Neutrophil (primary cell): ENCODE data around the gene PLA1A.

ENCODE experiments used
- H3K27ac ChIP-seq: fragments of 200-600 bp; sonication (generic); 2 replicates; pipeline ENCODE4 v1.5.1; 2016; ENCODE audit warnings: mild to moderate bottlenecking, moderate library complexity
- H3K27me3 ChIP-seq: fragments of 200-600 bp; sonication (generic); 2 replicates; pipeline ENCODE4 v1.6.0; 2016; ENCODE audit warnings: mild to moderate bottlenecking
- H3K36me3 ChIP-seq: fragments of 200-600 bp; sonication (generic); 2 replicates; pipeline ENCODE4 v1.5.1; 2017
- H3K4me1 ChIP-seq, 2 experiments: fragments of 200-600 bp in 1 of 2; sonication (generic) in 1 of 2; 1 replicate in 1 of 2; 2 replicates in 1 of 2; pipeline versions ENCODE4 v1.5.1 to v1.6.1; 2013 to 2016; ENCODE audit warnings: low read depth in 1 of 2, low read length in 1 of 2, mild to moderate bottlenecking in 1 of 2, moderate library complexity in 1 of 2; ENCODE audit not compliant: control insufficient read depth in 1 of 2, insufficient read depth in 1 of 2
- H3K4me3 ChIP-seq, 2 experiments: fragments of 200-600 bp in 1 of 2; sonication (generic) in 1 of 2; 1 replicate in 1 of 2; 2 replicates in 1 of 2; pipeline ENCODE4 v1.5.1; 2013 to 2016; ENCODE audit warnings: low read depth in 1 of 2, low read length in 1 of 2, mild to moderate bottlenecking in 1 of 2, moderate library complexity in 1 of 2
- H3K9me3 ChIP-seq: fragments of 200-600 bp; sonication (generic); 2 replicates; pipeline ENCODE4 v1.5.1; 2016
- TF ChIP-seq, protein P1 (sequence below): fragments of 200-600 bp; sonication (generic); IDR thresholded peaks from 2 replicates; pipeline ENCODE4 v1.5.1; 2016; ENCODE audit warnings: antibody characterized with exemption

Gene PLA1A

DNA sequence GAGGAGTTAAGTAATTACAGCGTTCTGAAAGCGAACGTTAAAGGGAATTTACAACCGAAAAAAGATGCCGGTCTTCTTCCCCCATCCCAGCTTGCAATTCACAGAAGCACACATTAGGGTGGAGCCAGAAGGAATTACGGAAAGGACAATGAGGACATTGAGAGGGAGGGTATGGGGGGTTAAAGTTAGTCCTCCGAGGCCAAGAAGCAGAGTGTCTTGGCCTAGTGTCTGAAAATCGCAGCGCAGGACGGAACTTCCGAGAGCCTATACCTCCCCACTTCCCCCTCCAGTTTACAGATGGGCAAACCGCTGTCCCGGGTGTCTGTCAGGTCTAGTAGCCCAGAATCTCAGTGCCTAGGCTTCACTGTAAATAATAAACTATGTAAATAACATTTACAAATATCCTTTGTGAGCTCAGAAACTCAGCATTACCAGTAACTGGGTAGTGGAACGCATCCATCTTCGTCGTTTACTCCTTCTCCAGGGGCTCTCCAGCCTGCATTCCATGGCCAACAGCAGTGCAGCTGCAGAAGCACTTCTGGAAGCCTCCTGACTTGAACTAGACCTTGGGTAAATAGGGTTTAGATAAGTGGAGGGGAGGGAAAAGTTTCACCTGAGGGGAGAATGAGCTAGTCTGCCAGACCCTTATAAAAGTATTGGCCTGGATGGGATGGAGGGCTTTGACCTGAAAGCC lies 17.5 kb upstream of the PLA1A start:
- H3K9me3 ChIP-seq = no peaks in the 10 kb centered on the region
- H3K4me1 ChIP-seq = peaks cover 10 to 14% of the 10 kb centered on the region in 2 experiments
- peak overlapping the region; percentile 59 to 73 for H3K4me3 ChIP-seq
- H3K36me3 ChIP-seq = no peaks in the 10 kb centered on the region
- TF ChIP-seq, protein P1, sequence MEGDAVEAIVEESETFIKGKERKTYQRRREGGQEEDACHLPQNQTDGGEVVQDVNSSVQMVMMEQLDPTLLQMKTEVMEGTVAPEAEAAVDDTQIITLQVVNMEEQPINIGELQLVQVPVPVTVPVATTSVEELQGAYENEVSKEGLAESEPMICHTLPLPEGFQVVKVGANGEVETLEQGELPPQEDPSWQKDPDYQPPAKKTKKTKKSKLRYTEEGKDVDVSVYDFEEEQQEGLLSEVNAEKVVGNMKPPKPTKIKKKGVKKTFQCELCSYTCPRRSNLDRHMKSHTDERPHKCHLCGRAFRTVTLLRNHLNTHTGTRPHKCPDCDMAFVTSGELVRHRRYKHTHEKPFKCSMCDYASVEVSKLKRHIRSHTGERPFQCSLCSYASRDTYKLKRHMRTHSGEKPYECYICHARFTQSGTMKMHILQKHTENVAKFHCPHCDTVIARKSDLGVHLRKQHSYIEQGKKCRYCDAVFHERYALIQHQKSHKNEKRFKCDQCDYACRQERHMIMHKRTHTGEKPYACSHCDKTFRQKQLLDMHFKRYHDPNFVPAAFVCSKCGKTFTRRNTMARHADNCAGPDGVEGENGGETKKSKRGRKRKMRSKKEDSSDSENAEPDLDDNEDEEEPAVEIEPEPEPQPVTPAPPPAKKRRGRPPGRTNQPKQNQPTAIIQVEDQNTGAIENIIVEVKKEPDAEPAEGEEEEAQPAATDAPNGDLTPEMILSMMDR = no peak
- H3K27me3 ChIP-seq = peaks cover 5% of the 10 kb centered on the region
- H3K27ac ChIP-seq = peak overlapping the region; percentile 16

DNA sequence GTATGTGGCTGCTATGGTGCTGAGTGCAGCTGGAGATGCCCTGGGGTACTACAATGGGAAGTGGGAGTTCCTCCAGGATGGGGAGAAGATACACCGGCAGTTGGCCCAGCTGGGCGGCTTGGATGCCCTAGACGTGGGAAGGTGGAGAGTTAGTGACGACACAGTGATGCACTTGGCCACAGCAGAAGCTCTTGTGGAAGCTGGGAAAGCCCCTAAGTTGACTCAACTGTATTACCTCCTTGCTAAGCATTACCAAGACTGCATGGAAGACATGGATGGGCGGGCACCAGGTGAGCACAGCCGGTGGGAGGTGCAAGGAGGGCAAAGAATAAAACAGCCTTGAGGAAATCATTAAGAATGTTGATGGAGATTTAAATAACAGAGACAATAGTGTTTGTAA lies 15.5 kb upstream of the PLA1A start:
- no peaks in the 10 kb centered on the region for H3K9me3 ChIP-seq

GRCh38 chr3:119585208-119585607 lies 12.5 kb upstream of the PLA1A start:
- Histone ChIP-seq H3K27ac (no peak overlapping the region), H3K27me3 (no peaks in the 10 kb centered on the region), H3K36me3 (no peaks in the 10 kb centered on the region), H3K9me3 (no peaks in the 10 kb centered on the region), H3K4me3 (no peak overlapping the region), H3K4me1 (peaks cover under 1 to 6% of the 10 kb centered on the region in 2 experiments)
- TF ChIP-seq, protein P1 = no peak

More for the DNA sequence above, 15.5 kb upstream of the PLA1A start:
- peaks cover 5% of the 10 kb centered on the region for H3K27me3 ChIP-seq
- no peak overlapping the region for H3K27ac ChIP-seq
- H3K36me3 ChIP-seq = no peaks in the 10 kb centered on the region
- TF ChIP-seq, protein P1 = no peak
- H3K4me1 ChIP-seq = peaks cover 10 to 14% of the 10 kb centered on the region in 2 experiments
- H3K4me3 ChIP-seq = no peak overlapping the region

DNA sequence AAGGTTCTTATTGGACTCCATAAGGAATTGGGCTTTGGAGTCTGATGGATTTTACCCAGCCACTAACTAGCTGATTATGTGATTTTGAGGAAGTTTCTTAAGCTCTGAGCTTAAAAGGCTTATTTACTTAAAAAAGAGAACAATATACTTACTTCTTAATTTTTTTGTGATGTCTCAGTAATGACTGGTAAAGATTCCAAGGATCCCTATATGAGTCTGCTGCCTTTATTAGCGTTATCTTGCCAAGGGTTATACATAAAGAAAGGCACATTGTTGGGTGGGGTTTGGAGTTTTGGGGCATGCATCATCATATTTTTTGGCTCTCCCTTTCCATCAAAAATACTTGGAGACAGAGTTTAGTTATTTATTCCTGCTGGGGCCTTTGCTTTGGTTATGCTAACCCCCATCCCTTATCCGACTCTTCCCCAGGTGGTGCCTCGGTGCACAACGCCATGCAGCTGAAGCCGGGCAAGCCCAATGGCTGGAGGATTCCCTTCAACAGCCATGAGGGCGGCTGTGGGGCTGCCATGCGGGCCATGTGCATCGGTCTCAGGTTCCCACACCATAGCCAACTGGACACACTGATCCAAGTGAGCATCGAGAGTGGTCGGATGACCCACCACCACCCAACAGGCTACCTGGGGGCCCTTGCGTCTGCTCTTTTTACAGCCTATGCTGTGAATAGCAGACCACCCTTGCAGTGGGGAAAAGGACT lies 11.7 kb upstream of the PLA1A start:
- H3K4me1 ChIP-seq = peaks cover 0 to 5% of the 10 kb centered on the region in 2 experiments
- no peak overlapping the region for H3K4me3 ChIP-seq
- TF ChIP-seq, protein P1 = no peak
- H3K9me3 ChIP-seq = no peaks in the 10 kb centered on the region
- no peak overlapping the region for H3K27ac ChIP-seq
- no peaks in the 10 kb centered on the region for H3K27me3 ChIP-seq
- no peaks in the 10 kb centered on the region for H3K36me3 ChIP-seq

DNA sequence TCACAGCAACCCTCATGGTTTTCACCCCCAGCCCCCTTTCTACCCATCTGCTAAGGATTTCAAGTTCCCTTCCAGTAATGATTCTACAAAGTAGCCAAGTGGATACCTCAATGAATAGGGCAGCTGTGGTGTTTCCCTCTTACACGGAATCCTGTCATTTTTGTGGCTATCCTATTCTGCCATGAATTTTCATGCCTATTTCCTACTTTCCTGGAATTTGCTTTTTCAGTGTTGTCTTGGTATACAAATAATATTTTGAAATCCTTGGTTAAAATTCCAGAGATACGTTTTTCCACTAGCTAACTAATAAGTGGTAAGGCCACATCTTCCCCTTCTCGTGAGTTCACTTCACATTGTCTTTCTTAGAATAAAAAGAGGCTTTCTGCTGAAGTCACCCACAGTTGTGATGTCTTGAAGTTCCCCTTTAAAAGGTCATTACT lies 10.9 kb upstream of the PLA1A start:
- TF ChIP-seq, protein P1 = no peak
- Histone ChIP-seq H3K27me3 (no peaks in the 10 kb centered on the region), H3K4me1 (peaks cover 0 to 5% of the 10 kb centered on the region in 2 experiments), H3K9me3 (no peaks in the 10 kb centered on the region), H3K36me3 (no peaks in the 10 kb centered on the region), H3K4me3 (no peak overlapping the region), H3K27ac (no peak overlapping the region)
